SK-N-MC (cell line): ENCODE results near the gene CEACAM20.

Experiments used
- EZH2 ChIP-seq: fragments of 200-600 bp; sonication (generic); IDR thresholded peaks from one replicate; pipeline ENCODE4 v1.6.1; 2017; ENCODE audit warnings: antibody characterized with exemption
- FOXP2 ChIP-seq: optimal IDR thresholded peaks from 2 replicates; pipeline ENCODE3; 2011; ENCODE audit warnings: mild to moderate bottlenecking, moderate library complexity; ENCODE audit not compliant: insufficient read depth; ENCODE audit errors: extremely low read length, control extremely low read depth
- POLR2AphosphoS5 ChIP-seq: IDR thresholded peaks from 2 replicates; pipeline ENCODE4 v1.6.1; 2012; ENCODE audit warnings: mild to moderate bottlenecking, low read depth, low read length, borderline replicate concordance

GRCh38 chr19:44542671-44543070 is 13.2 kb upstream of the CEACAM20 start:
- TF ChIP-seq EZH2 (no peak), POLR2AphosphoS5 (no peak), FOXP2 (no peak)
